ENCODE results near the gene ASB2.

ASB2 gene

DNA sequence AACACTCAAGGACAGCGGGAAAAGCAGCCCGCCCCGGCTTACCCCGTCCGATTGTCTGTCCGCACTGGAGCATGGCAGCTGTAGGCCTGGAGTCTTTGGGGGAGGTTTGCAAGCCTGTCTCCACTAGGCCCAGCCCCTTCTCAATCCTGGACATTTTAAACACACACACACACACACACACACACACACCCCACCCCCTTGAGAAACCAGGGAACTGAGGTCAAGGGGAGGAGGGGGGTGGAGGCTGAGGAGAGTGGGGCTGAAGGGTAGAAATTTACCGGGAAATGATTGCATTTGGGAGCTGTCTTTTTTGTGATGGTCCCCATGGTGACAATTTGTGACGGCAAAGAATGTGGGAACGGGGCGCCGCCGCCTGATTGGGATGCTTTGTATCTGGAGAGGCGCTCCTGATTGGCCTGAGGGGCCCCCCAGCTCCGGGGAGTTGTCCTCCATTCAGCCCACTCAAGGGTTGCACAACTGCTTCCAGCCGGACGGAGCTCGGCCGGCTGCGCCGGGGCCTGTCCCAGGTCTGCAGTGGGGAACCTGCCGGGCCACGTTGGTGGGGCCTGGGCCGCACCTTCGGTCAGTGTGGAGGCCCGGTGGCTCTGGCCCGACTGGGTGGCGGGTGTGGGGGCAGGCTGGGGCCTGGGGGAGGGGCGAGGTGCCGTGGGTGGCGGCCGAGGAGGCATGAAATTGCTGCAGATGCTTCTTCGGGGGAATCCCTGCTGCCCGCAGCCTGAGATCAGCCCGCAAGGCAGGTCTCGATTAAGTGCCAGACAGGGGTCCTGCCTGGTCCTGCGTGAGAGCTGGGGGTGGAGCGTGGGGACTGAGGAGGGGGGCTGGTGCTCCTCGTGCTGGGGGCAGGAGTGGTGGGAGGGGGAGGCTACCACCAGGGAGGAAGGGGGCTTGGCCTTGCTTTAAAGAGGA is 49.2 kb downstream of the ASB2 start, which contains the start of gene FAM181A:
Gene FAM181A (plus strand): TSS at position 472 of the 927 bp plus-strand sequence. CDS start 942 bp downstream, outside the sequence.
- no peak for DNase-seq

GRCh38 chr14:93926245-93926872 is 50.0 kb downstream of the ASB2 start:
- no peak for DNase-seq

DNA sequence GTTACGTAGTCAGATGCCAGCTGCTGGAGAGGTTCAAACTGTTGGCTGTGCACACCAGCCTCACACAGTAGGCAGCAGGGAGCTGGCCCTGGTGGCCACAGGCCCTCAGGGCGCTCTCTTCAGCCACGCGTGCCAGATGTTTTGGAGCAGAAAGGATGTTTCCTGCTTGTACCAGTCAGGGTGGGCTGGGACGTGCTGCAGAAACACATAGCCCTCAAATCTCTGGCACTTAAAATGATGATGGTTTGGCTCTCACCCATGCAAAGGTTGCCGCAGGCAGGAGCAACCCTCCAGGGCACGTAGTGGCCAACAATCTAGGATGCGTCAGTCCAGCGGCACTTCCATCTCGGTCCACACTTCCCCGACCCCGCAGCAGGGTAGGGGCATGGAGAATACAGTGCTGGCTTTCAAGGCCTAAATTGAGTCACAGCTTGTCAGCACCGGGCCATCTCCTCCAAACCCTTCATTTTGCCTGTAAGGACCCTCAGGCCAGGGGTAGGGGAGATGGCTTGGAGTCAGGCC is 50.9 kb downstream of the ASB2 start:
- no peak for DNase-seq

- DNase-seq, result no peak
These were observed 51.6 kb downstream of the ASB2 start for GRCh38 chr14:93924592-93925355.

DNA sequence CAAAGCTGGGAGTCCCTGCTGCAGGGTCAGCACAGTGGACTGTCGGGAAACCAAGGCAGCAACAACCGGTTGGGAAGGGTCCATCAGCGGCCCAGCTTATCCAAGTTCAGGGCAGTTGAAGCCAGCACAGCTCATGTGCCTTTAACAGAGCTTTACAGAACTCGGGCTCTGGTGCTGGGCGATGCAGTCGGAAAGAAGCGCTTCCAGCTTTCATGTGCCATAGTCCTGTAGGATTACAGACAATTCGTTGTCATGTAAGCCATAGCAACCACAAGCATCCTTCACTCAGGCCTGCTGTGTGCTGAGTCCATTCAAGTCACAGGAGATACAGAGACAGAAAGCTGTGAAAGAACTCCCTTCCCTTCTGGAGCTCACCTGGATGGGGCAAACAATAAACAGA is 52.7 kb downstream of the ASB2 start:
- DNase-seq, result no peak

GRCh38 chr14:93921001-93921806 is 55.2 kb downstream of the ASB2 start:
- DNase-seq, result no peak

DNA sequence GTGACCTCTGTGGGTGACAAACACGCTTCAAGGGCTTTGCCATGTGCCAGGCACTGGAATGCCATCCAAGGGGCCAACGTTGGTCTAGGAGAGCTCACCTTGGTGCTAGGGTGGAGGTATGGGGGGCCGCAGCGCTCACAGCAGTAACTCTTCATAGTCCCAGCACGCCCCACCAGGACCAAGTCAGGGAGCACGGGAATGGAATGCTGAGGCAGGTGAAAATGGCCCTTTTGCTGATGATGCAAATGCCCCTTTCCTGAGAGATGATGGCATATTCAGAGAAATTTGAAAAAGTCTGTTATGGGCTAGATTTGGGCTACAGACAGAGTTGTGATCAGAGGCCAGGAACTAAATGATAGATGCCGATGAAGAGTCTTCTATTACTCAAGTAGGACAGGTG is 59.2 kb downstream of the ASB2 start:
- no peak for DNase-seq

GRCh38 chr14:93916498-93916897 is 59.9 kb downstream of the ASB2 start:
- no peak for DNase-seq

GRCh38 chr14:93915800-93916199 is 60.6 kb downstream of the ASB2 start:
- DNase-seq, result no peak

DNA sequence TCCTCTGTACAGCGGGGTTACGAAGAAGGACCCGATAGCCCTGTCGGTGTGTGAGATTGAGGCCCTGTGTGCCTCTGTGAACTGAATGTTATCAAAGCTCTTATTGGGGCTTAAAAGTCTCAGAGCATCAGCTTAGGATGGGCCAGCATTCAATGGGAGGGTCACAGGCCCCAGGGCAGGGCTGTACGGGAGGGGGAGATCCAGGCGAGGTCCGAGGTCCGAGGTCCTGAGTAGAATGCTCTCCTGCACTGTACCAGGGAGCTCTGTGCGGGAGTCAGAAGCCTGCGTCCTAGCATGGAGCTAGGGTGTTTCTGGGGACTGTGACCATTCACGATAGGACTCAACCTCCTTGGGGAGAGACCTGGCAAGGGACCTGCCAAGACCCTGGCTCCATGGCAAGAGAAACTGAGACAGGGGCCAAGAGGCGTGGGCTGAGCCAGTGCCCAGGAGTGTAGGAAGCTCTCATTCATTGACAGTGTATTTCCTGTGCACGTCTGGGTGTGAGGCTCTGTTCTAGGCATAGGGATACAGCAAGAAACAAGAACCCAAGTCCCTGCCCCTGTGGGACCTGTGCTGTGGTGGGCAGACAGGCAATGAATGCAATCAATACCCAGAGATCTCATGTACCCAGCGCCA is 61.2 kb downstream of the ASB2 start:
- no peak for DNase-seq

DNA sequence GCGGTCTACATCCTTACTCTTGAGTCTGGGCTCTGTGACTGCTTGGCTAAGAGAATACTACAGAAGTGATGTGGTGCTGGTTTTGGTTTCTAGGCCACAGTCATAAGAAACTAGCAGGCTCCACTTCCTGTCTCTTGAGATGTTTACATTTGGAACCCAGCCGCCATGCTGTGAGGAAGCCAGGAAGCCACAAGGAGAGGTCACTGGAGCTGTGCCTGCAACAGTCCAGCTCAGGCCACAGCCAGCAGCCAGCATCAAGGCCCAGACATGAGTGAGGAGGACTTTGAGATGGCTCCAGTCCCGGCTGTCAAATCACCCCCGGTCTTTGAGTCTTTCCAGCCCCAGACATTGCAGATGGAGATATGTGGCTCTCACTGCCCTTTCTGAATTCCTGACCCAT is 62.1 kb downstream of the ASB2 start:
- DNase-seq, result peak in 1 of 5 donors; percentile 74

GRCh38 chr14:93912782-93913181 is 63.6 kb downstream of the ASB2 start:
- no peak for DNase-seq

DNA sequence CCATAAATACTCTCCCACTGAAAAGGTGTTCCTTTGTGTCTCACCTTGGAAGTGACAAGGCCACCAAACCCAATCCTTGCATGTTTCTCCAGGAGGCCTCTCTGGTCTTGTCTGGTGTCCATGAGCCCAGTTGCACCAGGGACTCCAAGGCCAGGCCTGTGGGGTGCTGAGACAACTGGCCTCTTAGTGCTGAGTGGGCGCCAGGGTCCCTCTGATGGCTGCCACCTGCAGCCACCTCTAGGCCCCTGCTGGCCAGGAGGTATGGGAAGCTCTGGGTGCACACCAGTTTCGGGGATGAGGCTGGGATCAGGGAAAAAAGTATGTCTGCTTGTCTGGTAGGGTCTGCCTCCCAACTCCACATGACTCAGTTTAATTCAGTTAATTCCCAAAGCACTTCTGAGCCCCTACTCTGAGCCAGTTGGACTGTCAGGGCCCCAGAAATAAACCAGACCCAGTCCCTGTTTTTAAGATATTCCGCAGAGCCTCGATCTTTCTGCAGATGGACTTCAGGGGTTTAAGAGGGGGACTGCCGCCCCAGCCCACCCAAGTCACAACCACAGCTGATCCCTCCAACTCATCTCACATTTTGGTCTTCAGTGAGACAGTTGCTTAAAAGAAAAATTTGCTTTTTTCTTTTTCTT is 64.3 kb downstream of the ASB2 start:
- no peak for DNase-seq

- DNase-seq, result no peak
These were observed 66.8 kb downstream of the ASB2 start for GRCh38 chr14:93909429-93910128.

- DNase-seq, result peak in 3 of 5 donors; percentile 22 to 69 (median 39)
These were observed 69.7 kb downstream of the ASB2 start for GRCh38 chr14:93906341-93907329.

DNA sequence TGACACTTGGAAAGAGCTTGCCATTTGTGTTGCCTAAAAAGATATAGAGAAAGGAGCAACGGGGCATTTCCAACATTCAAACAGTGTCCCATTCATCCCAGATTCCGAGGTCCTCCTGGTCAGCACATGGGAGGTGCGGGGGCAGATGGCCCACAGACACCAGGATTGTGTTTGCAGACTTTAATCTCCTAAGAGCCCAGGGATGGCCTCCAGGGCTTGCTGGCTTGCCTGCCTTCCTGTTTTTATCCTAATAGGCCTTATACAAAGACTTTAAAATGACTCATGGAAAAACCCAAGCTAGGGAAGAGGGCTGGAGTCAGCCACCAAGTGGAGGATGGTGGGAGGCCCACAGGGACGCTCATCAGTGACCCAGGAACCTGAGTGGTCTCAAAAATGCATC is 70.7 kb downstream of the ASB2 start:
- DNase-seq, result no peak

DNA sequence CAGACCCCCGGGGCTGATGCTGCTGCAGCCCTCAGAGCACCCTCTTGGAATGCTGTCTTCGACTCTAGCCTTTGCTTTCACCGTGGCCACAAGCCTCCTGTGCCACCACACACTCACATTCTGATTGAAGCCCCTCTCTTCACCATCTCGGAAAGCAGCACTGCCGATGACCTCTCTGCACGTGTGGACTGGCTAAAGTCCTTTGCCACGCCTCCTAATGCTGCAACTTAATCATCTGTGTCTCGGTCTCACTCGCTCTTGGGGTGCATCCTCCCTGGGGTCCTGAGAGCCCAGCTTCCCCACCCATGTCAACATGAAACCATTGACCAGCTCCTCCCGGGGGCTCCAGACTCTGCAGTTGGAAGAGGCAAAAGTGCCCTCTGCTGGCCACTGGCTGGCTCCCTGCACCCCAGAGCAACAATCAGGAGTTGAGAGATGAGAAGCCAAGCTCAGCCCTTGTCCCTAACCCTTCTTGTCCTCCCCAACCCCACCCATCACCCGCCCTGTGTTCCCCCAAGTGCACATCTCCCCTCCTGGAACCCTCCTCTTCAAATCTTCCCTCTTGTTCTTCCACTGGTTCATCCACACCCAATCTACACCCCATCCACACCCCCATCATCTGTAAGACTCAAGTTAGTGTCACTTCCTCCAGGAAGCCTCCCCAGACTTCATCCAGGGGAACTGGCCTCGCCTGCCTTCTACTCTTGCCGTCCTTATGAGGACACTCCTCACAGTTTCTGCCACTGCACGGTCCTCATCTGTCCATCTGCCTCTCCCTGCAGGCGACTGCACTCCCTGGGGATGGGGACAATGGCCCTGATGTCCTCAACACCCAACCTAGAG is 72.8 kb downstream of the ASB2 start:
- DNase-seq, result no peak

Measured in T-helper 1 cell (primary cell).